ENCODE data around the gene GRB2. TPM values are rescaled to one million over a fixed set of nuclear protein-coding genes. Genes with fewer than 3 reads are reported as not detected.

The GRB2 gene
- polyA plus RNA-seq, 3 donors, result 23.7 to 73.0 (median 58.6) TPM

DNA sequence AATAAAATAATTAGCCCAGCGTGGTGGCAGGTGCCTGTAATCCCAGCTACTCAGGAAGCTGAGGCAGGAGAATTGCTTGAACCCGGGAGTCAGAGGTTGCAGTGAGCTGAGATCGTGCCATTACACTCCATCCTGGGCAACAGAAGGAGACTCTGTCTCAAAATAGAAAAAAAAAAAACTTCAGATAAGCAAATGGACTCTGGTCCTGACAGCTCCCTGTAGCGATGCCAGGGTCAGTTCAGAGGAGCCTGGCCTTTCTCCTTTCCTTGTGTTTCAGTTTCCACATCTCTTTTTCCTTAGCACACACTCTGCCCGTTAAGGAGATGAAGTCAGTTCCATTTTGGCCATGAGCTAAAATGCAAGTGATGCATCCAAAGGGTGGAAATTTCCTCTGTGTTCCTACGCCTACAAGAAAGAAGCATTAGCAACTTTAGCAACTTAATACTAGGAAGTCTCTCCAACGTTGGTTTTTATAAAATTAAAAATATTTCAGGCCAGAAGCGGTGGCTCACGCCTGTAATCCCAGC, 11.6 kb upstream of the GRB2 start:
- no peak overlapping the region for H3K27ac ChIP-seq (ENCODE audit: low read depth, low read length)
- WGBS, 3 donors, result 54 to 64% (median 58%) methylated on average over 9 of the region's 9 CpGs

DNA sequence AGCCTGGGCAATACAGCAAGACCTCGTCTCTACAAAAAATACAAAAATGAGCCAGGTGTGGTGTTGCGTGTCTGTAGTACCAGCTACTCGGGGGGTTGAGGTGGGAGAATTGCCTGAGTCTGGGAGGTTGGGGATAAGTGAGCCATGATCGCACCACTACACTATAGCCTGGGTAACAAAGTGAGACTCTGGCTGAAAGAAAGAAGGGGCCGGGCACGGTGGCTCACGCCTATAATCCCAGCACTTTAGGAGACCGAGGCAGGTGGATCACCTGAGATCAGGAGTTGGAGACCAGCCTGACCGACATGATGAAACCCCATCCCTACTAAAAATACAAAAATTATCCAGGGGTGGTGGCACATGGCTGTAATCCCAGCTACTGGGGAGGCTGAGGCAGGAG, 10.5 kb upstream of the GRB2 start:
- no peak overlapping the region for H3K27ac ChIP-seq (ENCODE audit: low read depth, low read length)
- 91 to 93% (median 92%) methylated on average over 9 of the region's 9 CpGs for WGBS, 3 donors

DNA sequence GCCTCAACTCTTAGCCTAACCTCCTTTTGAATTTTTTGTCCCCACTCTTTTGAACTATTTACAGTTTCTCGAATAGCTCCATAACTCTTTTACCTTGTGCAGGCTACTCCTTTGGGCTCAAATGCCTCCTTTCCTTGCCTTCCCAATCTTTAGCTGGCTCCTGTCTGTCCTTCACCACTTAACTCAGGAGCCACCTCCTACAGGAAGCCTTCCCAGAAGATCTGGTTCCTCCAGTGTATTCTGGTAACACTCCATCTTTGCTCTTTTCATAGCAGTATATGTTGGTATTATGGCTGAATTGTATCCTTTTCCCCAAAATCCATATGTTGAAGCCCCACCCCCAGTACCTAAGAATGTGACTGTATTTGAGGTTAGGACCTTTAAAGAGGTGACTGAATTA, 9.0 kb upstream of the GRB2 start:
- 81 to 87% (median 86%) methylated on average over 1 of the region's 1 CpG for WGBS, 3 donors
- no peak overlapping the region for H3K27ac ChIP-seq (ENCODE audit: low read depth, low read length)

DNA sequence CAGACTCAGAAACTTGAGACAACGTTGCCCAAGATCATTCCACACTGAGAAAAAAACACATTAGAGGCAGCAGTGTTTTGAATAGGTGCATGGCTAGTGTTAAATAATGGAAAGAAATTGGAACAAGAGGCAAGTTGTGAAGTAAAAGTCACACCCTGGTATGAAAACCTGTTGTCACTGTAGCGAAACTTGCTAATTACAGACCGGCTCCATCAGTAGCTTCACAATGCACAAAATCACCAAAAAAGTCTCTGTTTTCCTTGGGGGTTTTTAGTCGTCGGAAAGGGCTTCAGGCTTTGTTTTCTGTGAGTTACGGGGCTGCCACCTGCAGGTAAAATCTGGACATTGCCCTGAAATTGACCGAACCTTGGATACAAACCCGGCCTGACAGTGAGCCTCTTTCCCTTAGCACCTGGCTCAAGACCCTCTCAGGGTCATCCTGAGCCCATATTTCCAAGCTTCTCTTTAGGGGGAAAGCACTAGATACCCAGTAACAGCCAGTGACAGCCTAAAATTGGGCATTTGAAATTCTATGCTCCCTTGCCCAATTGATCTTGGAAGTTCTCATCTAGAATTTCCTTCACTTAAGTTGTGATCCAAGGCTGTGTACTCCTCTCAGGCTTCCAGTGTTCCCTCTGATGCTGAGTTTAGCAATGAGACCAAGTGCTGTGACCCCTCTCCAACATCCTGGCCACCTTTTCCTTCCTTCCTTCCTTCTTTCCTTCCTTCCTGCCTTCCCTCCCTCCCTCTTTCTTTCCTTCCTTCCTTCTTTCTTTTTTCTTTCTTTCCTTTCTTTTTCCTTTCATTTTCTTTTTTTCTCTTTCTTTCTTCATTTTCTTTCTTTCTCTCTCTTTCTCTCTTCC, 7.2 kb upstream of the GRB2 start:
- WGBS, 3 donors, result 0 to 1% (median 1%) methylated on average over 8 of the region's 8 CpGs
- no peak overlapping the region for H3K27ac ChIP-seq (ENCODE audit: low read depth, low read length)

DNA sequence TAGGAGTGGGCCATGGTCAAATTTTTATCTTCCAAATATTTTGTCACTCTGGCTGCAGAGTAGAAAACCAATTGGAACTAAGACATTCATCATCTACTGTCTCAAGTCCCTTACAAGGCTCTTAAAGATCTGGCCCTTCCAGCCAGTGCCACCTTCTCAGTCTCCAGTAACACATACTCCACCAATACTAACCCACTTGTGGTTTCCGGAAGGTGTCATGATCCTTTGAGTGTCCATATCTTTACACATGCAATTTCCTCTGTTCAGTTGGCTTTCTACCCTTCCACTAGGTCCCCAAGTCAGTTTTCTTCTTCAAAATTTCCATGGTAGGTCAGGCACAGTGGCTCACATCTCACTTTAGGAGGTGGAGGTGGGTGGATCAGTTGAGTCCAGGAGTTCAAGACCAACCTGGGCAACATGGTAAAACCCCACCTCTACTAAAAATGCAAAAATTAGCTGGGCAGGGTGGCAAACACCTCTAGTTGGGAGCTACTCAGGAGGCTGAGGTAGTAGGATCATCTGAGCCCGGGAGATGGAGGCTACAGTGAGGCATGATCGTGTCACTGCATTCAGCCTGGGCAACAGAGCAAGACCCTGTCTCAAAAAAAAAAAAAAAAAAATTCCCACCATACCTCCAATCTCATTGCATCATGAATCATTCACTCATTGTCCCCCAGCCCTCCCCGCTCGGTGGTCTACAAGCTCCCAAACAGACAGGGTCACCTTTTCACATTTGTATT, 6.0 kb upstream of the GRB2 start:
- H3K27ac ChIP-seq (ENCODE audit: low read depth, low read length), result no peak overlapping the region
- WGBS, 3 donors, result 74 to 76% (median 75%) methylated on average over 5 of the region's 5 CpGs

DNA sequence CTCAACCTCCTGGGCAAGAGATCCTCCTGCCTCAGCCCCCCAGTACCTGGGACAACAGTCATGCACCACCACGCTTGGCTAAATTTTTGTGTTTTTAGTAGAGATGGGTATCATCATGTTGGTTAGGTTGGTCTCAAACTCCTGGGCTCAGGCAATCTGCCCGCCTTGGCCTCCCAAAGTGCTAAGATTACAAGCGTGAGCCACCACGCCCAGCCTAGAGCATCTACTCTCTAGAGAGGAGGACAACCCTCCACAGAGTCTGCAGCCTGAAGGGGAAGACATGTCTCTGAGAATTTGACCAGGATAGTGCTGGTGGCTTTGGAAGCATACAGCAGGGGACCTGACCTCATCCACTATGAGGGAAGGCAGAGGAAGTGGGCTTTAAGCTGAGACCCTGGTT, 4.7 kb upstream of the GRB2 start:
- WGBS, 3 donors, result 71 to 82% (median 78%) methylated on average over 4 of the region's 4 CpGs

DNA sequence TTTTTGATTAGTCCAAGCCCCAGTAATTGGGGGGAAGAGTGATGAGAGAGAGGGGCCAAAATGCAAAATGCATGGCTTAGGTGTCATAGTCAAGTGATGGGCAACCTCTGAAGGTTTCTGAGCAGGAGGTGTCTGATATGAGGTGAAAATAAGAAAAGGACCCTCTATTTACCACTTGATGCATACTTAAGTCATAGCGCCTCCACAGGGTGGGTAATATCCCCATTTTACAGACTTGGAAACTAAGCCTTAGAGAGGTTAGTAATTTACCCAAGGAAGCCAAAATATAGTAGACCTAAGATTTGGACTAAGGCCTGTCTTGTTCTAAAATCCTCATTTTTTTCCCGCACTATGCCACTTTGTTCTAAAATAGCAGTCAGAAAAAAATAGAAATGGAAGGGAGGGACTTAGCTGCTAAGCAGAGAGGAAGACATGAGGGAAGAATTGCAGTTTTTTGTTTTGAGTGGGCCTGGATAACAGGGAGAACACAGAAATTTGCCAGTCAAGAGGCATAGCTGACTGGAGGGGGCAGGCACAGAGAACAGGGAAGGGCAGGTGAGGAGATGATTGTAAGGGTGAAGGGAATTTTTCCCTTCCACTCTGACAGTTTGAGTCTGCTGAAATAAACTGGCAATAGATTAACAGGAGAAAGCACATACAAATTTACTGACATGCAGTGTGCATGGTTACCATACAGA, 2.3 kb upstream of the GRB2 start:
- H3K27ac ChIP-seq (ENCODE audit: low read depth, low read length), result no peak overlapping the region
- WGBS, 3 donors, result 87 to 93% (median 89%) methylated on average over 2 of the region's 2 CpGs

More for the DNA sequence above, 4.7 kb upstream of the GRB2 start:
- no peak overlapping the region for H3K27ac ChIP-seq (ENCODE audit: low read depth, low read length)

DNA sequence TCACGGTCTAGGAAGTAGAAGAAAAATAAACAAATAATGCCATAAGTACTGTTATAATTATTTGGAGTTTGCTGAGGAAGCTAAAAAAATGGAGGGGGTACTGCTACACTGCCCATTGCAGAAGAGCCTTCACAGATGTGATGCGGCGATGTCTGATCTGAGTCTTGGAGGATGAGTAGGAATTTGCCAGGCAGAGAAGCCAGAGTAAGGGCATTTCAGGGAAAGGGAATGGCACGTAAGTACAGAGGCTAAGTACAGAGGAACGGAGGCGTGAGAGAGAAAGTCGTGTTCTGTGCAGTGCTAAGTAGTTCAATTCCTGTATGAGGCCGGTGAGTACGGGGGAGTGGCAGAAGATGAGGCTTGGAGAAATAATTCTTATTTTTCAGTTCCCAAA, 741 bp upstream of the GRB2 start:
- H3K27ac ChIP-seq (ENCODE audit: low read depth, low read length), result no peak overlapping the region
- 9 to 14% (median 12%) methylated on average over 9 of the region's 9 CpGs for WGBS, 3 donors

DNA sequence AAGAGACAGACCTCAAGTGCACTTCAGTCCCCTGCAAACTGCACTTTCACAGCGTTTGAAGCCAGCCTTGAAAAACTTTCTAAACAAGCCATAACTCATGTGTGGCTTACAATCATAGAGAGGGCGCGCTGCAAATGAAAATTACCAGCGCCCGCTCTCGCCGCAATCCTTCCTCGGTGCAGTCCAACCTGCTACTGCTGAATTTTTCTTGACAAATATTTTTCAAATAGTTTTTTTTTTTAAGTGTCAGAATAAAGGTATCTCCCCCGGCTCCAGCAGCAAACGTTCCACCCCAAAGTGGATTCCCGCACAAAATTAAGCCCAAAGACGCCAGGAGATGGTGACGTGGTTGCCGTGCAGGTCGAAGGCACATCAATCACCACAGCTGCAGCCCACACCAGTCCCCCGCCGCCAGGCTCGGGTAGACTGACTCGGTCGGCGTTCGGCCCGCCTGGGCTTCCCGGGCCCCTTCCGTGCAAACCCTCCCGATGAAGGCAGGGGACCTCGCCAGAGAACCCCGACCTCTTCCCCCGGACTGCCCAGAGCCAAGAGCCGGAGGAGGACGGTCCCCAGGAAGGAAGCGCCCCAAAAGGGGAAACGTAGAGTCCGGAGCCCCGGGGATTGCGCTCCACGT, 630 bp downstream of the GRB2 start:
- peak overlapping the region; percentile 92 for H3K27ac ChIP-seq (ENCODE audit: low read depth, low read length)
- 0 to 1% (median 0%) methylated on average over 19 to 36 of the region's 37 CpGs for WGBS, 3 donors

DNA sequence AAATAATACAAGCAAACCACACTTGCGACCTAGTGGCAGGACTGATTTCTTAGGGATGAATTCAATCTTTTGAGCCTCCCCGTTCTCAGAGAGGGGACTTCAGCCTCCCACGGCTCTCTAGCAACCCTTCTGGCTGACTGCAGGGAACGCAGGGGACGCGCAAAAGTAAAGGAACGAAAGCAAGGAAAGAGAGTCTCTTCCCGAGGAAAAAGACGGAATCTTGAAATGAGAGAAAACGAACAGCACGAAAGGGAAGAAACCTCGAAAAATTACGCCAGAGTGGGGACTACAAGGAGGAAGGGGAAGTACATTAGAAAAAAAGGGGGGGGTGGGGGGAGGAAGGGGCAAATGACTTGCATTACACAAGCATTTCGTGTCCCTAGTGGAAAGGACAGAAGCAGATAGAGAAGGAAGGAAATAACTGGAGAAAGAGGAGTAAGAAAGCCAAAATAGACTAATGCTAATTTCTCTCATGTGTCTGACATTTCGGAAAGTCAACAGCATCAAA, 1.2 kb downstream of the GRB2 start:
- 0 to 2% (median 0%) methylated on average over 15 of the region's 15 CpGs for WGBS, 3 donors
- H3K27ac ChIP-seq (ENCODE audit: low read depth, low read length), result no peak overlapping the region

DNA sequence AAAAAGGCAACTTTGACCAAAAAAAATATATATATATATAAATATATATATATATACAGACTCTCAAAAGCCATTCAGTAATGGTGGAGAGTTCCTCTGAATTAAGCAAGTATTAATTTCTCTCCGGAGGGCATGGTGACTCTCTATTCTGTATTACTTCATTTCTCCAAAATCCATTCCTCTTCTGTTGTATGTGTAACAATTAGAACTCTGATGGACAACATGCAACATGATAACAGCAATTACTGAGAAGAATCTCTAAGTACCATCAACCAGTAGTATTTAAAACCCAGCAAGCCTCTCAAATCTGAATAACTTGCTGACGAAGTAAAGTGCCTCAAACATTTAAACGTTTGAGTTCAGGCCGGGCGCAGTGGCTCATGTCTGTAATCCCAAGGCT, 2.3 kb downstream of the GRB2 start:
- 58 to 76% (median 60%) methylated on average over 5 of the region's 5 CpGs for WGBS, 3 donors
- H3K27ac ChIP-seq (ENCODE audit: low read depth, low read length), result no peak overlapping the region

DNA sequence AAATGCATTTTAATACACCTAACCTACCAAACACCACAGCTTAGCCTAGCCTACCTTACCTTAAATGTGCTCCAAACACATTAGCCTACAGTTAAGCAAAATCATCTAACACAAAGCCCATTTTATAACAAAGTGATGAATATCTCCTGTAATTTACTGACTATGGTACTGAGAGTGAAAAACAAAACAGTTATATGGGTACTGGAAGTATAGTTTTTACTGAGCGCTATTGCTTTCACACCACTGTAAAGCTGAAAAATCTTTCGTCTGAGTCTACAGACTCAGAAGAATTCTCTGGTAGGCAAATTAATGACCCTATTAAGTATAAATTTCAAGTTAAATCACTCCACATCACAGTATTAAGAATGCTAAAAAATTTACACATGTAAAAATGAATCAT, 3.5 kb downstream of the GRB2 start:
- H3K27ac ChIP-seq (ENCODE audit: low read depth, low read length), result no peak overlapping the region
- 82 to 90% (median 84%) methylated on average over 2 of the region's 2 CpGs for WGBS, 3 donors

DNA sequence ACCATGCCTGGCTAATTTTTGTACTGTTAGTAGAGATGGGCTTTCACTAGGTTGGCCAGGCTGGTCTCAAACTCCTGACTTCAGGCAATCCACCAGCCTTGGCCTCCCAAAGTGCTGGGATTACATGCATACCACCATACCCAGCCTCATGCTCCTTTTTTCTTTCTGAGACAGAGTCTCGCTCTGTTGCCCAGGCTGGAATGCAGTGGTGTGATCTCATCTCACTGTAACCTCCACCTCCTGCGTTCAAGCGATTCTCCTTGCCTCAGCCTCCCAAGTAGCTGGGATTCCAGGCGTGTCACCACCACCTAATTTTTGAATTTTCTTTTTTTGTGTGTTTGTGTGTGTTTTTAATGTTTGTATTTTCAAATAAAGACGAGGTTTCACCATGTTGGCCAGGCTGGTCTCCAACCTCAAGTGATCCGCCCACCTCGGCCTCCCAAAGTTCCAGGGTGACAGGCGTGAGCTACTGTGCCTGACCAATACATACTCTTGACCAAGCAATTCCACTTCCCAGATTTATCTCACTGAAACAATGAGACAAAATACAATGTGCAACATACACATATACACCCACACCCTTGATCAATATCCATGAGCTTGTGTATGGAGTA, 5.0 kb downstream of the GRB2 start:
- WGBS, 3 donors, result 92 to 96% (median 95%) methylated on average over 8 of the region's 8 CpGs

DNA sequence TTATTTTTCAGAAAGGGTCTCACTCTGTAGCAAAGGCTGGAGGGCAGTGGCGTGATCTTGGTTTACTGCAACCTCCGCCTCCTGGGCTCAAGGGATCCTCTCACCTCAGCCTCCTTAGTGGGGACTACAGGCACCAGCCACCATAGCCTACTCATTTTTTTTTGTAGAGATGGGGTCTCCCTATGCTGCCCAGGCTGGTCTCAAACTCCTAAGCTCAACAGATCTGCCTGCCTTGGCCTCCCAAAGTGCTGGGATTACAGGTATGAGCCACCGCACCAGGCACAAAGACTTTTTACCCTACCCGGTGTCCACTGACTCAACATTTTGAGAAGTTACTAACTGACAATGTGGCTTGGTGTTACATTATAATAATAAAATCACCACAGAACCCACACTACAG, 7.2 kb downstream of the GRB2 start:
- WGBS, 3 donors, result 89 to 96% (median 90%) methylated on average over 4 of the region's 4 CpGs

More for the DNA sequence above, 5.0 kb downstream of the GRB2 start:
- H3K27ac ChIP-seq (ENCODE audit: low read depth, low read length), result no peak overlapping the region

DNA sequence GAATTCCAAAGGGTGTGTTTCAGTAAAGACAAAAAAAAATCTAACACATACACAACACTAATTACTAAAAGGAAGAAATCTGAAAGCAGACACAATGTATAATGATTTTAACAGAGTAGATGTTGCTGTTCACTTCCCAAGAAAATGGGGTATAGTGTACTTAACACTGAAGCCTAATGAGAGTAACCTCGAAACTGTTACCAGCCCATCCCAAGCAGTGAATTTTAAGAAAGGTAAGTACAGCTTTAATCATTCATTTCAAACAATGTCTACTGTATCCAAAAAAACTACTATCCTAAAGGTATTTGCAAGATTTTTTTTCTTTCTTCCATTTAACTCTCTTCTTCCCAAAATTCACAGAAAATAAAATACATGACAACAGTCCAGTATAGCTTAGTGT, 8.3 kb downstream of the GRB2 start:
- 65 to 74% (median 68%) methylated on average over 1 of the region's 1 CpG for WGBS, 3 donors
- H3K27ac ChIP-seq (ENCODE audit: low read depth, low read length), result no peak overlapping the region

More for the DNA sequence above, 7.2 kb downstream of the GRB2 start:
- no peak overlapping the region for H3K27ac ChIP-seq (ENCODE audit: low read depth, low read length)

DNA sequence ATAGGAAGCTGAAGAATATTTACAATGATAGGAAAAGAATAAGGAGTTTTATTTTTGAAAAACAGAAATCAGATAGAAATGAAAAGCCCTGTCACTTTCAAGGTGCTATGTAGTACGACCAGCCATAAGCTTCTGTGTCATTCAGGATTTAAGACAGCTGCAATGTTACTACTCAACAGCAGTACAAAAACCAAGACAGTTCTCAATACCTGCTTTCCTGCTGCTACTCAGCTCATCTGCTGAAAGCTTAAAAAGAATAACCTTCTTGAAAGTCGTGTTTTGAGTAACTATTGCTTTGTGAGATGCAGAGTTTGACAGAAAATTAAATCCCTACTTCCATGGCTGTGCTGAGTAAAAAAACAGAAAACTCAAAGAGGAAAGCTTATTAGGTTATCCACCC, 8.7 kb downstream of the GRB2 start:
- WGBS, 3 donors, result 44 to 56% (median 44%) methylated on average over 2 of the region's 2 CpGs
- H3K27ac ChIP-seq (ENCODE audit: low read depth, low read length), result no peak overlapping the region

DNA sequence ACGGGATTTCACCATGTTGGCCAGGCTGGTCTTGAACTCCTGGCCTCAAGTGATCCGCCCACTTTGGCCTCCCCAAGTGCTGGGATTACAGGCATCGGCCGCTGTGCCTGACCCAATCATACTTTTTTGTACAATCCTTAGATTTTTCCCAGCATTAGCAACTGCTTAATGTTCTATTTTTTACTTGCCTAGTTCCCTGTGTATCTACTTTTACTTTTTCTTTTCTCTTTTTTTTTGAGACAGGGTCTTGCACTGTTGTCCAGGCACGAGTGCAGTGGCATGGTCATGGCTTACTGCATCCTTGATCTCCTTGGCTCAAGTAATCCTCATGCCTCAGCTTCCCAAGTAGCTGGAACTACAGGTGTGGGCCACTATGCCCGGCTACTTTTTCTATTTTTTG, 9.5 kb downstream of the GRB2 start:
- H3K27ac ChIP-seq (ENCODE audit: low read depth, low read length), result no peak overlapping the region
- 85 to 89% (median 87%) methylated on average over 6 of the region's 6 CpGs for WGBS, 3 donors
